GM21367 (cell line): ENCODE measurements around the gene NACC2.

ENCODE experiments used
- ATAC-seq: cut with Tn5 transposase; IDR thresholded peaks from one replicate; pipeline ENCODE4 v1.9.1; 2021; ENCODE audit not compliant: unreplicated experiment

Gene NACC2, protein sequence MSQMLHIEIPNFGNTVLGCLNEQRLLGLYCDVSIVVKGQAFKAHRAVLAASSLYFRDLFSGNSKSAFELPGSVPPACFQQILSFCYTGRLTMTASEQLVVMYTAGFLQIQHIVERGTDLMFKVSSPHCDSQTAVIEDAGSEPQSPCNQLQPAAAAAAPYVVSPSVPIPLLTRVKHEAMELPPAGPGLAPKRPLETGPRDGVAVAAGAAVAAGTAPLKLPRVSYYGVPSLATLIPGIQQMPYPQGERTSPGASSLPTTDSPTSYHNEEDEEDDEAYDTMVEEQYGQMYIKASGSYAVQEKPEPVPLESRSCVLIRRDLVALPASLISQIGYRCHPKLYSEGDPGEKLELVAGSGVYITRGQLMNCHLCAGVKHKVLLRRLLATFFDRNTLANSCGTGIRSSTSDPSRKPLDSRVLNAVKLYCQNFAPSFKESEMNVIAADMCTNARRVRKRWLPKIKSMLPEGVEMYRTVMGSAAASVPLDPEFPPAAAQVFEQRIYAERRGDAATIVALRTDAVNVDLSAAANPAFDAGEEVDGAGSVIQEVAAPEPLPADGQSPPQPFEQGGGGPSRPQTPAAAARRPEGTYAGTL

DNA sequence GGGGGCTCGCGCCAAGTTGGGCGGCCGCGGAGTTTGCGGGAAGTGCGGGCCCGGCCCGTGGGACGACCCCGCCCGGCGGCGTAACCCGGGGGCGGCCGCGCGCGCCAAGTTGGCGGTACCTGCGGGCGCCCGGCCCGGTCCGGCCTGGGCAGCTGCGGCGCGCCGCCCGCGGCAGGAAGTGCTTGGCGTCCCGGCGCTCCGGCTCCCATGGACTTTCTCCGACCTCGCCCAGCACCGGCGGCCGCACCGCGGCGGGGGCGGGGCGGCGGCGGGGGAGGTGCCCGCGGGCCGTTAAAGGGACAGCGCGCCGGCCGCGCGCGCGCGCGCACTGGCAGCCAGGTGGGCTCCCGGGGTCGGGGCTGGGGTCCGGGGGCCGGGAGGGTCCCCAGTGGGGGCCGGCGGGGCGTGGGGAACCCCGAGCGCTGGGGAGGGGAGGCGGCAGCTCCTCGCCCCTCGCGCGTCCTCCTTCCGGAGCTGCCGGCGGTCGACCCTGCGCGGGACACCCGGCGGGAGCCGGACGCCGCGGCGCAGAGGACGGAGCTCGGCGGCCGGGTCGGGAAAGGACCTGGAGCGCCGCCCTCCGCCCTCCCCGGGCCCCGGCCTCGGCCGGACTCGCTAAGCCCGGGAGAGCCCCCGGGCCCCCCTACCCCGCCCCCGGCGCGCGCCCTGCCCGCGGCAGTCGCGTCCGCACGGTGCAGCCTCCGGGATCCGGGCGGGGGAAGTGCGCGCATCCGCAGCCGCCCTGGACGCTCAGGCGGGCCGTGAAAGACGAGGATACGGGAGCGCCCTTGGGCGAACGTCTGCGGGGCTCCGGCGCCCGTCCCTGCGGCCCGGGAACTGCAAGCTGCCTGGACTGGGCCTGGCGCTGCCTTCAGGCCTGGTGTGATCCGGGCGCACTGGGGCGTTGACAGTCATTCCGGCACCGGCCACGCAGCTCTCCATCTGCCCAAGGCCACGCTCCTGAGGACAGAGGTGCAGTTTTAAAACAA lies at the start of gene NACC2:
Gene NACC2, minus strand, starts transcription at position 220 of the 989 bp plus-strand sequence. CDS start 44,768 bp downstream, outside the sequence.
- no peak for ATAC-seq

DNA sequence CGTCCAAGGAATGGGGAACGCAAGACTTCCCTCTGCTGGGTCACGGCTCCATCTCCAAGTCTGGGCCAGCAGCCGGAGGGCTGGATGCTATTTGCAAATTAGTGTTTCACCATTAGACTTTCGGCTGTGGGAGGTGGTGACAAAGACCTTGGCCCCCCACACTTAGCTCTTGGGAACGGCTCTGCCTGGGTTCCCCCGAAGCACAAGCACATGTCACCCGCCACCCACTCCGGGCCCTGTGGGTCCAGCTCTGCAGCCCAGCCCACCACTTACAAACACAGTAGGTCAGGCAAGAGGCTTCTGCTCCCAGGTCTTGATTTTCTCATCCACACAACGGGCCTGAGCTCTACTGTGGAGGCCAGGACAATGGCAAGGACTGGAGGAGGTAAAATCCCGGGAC lies 49.4 kb upstream of the NACC2 start:
- no peak for ATAC-seq

DNA sequence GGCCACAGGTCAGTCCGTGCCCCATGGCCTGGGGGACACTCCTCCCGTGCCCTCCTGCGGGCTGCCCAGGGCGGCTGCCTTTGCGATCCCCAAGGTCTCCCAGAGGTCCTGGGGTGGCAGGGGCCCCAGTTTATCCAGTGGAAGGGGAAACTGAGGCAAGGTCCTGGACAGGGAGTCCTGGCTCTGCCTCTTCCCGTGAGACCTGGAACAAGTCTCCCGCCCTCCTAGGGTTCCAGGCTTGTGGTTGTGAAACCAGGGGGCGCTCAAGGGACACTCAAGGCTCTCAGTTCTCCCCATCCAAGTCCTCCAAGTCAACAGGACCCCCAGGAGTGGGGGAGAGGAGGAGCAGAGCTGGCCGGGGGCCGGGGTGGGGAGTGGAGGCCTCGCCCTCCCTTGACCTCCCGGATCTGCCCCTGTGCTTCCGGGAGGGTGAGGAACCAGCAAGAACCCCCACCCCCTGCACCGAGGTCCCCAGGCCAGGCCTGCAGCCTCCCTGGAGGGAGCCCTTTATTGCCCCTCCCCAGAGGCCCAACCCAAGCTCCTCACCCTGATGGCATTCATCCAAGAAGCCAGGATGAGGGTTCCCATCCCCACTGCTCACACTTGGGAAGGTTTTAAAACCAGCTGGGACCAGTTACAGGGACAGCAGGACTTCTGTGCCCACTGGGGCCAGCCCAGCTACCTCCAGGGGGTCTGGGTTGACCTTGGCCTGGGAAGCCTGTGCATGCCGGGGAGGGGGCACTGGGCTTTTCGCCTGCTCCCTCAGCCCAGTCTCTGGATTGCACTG lies 48.3 kb upstream of the NACC2 start:
- ATAC-seq: no peak

DNA sequence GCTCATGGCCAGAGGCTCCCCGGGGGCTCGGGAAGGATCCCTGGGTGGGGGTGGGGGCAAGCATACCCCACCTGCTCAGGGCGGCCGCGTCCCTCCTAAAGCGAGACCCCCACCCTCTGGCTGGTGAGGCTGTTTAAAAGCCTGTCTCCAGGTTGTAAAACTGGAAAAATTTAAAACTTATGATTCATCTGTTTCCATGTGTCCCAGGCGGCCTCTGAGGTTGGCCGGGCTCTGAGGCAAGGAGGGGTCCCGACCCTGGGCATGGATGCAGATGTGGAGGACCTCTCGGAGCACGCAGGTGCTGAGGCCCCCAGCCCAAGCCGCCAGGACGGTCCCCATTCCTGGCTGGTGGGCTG lies 47.7 kb upstream of the NACC2 start:
- ATAC-seq: no peak

DNA sequence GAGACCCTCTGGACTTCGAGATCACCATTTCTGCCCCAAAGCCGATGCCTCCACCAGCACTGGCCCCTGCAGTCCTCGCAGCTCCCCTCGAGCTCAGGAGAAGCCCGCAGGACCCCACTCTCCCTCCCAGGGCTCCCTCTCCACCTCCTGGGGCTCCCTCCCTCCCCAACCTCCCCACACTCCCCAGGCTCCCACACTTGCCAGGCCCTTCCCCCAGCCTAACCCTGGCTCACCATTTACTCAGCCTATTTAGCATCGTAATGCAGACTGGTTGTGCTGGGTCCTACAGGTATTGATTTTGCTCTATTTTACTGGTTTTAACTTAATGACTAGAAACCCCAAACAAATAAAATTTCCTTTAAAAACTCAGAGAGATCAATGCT lies 47.3 kb upstream of the NACC2 start:
- no peak for ATAC-seq

DNA sequence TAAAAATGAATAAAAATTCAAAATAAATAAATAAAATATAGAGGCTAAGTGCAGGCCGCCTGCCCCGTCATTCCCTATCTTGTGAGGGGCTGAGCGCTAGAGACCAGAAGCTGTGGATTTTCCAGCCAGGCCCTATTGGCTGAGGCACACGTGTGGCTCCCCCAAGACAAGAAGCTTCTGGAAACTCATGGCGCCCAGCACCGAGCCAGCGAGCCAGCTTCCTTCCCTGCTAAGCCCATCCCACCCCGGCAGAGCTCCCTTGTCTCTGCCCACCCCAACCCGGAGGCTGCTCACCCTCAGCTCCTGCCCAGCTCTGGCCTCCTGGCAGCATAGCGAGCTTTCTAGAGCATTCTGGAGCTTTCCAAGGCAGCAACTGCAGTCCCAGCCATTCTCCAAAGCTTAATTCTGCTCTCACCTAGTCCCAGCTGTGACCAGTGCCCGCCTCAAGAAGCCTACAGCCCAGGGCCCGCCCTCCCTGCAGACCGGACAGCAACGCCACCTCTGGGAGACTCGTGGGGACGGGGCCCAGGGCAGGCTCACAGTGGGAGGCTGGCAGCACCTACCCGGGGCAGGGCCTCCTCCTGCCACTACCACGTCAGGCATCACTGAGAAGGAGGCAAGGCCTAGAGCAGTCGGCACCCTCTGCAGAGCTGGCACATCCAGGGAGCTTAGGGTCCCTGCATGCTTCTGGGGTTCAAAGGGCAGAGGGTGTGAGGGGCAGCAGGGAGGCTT lies 46.8 kb upstream of the NACC2 start:
- no peak for ATAC-seq

DNA sequence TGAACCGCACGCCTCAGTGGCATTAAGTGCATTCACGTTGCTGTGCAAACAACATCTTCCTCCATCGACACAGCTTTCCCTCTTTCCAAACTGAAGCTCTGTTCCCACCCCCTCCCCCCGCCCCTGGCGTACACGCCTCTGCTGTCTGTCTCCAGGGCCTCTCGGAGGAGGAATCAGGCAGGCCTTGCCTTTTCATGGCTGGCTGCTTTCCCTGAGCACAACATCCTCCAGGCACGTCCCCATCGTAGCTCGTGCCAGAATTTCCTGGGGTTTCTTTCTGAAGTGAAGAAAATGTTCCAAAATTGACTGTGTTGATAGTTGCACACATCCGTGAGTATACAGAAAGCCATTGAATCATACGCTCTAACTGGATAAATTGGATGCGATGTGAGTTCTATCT lies 45.9 kb upstream of the NACC2 start:
- ATAC-seq: no peak

DNA sequence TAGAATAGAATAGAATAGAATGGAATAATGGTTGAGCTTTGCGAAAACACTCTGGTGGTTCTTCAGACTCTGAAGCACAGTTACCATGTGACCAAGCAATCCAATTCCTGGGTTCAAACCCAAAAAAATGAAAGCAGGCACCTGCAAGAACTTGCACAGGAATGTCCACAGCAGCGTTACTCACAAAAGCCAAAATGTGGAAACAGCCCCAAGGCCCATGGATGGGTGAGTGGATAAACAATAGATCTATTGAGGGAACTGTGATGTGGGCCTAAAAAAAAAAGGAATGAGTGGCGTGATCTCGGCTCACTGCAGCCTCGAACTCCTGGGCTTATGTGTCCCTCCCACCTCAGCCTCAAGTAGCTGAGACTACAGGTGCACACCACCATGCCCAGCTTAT lies 45.0 kb upstream of the NACC2 start:
- no peak for ATAC-seq

DNA sequence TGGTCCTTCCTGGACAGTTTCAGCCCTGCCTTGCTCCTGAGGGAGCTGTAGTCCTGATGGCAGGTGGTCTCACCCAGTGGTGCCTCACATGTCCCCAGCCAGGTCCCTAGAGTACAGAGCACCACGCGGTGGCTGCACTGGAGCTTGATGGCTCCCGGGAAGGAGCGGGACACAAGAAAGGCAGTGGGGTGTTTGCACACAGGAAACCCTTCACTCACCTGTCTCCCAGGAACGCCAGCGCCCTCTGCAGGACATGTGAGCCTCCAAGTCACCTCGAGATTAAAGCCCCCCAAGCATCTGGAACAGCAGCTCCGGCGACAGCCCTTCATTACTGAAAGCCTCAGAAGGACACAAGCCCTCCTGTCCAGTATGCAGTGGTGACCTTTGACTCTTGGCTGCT lies 43.5 kb upstream of the NACC2 start:
- no peak for ATAC-seq

DNA sequence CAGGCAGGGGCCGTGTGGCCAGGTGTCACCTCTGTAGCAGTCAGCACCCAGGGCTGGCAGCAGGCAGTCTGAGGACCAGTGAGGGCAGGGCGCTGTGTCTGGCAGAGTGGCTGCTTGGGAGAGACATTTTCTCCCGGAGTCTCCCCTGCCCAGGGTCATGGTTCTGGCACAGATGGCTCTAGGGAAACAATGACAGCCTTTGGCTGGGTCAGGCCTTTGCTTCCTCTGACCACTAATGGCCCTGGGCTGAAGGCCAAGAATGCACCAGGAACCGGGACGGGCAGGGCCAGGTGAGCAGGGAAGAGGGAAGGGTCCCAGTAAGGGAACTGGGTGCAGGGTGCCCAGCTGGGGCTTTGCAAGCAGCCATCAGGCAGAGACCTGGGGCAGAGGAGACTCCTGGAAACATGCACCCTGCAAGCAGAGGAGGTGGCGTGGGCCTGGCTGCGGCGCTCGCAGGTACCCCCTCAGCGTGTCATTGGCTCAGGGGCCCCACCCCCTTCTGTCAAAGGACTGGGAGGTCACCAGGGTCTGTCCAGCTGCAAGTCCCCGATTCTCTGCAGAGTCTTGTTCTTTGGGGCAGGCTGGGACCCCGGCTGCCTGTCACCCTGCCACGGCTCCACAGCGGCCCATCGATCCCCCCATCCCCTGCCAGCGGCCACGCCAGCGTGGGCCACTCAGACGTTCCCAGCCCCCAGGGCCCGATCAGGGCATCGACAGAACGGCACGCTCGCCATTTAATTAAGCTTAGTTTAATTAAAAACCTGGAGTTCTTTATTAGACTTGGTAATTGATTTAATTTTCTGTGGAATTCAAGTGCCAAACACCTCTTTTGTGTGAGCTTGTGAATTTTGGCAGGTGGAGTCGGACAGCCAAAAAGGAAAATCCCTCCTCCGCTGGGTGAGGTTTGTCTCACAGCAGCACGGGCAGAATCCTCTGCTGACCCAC lies 42.5 kb upstream of the NACC2 start:
- no peak for ATAC-seq

DNA sequence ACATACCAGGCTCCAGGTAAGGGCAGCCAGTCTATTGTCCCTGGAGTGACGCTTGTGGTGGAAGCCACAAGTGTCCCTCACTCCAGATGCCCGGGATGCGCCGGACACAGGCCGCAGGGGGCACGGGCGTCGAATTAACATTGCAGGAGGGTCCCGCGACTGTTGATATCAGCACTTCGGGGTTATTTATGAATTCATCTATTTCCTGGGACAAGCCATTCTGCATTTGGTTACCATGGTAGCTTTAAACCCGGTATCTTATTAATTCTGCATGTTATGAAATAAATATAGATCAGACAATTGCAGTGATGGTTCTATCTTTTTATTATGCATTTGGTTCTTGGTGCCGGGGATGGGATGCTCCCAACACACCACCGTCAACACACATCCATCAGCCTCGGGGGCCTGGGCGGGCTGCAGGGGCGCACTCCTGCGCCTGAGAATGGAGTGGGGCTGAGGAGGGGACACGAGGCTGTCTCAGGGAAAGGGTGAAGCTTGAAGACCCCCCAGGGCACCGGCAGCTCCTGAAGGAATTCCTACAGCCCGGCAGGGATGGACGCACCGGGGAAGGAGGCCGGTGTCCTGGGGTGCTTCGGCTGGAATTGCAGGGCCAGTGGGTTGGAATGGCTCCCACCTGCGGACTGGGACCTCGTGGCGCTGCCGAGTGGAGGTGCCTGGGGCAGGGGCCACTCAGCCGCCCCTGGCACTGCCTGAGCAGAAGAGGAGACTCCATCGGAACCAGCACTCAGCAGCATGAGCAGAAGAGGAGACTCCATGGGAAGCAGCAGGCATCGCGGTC lies 41.2 kb upstream of the NACC2 start:
- ATAC-seq: no peak

DNA sequence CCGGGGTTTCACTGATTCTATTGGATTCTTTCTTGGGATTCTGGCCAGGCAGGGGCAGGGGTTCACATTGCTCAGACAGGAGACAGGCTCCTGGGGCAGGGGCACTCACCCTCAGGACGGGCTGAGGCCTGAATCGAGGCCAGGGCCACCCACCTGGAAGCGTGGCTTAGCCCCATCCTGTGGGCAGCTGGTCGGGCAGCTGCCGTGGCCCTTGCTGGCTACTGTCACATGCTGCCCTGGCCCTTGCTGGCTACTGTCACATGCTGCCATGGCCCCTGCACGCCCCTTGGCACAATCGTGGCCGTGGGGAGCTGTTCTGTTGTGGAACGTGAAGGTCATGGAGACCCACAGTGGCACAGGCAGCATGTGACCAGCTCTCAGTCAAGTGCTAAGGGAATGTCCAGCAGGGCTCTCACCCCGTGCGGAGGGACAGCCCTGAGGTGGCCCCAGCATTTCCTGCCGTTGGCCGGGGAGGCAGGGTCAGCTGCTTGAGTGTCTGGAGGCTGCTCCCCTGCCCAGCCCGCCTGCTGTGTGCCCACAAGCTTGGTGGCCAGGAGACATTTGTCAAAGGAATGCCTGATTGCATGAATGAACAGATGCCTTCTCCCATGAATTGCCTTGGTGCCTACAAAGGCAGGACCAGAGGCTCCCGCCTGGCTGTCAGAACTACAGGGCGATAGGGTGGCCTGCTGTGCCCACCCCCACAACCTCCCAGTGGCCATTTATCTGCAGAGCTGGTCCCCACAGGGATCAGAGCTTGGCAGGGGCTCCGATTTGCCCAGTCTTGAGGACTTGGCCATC lies 40.4 kb upstream of the NACC2 start:
- no peak for ATAC-seq

DNA sequence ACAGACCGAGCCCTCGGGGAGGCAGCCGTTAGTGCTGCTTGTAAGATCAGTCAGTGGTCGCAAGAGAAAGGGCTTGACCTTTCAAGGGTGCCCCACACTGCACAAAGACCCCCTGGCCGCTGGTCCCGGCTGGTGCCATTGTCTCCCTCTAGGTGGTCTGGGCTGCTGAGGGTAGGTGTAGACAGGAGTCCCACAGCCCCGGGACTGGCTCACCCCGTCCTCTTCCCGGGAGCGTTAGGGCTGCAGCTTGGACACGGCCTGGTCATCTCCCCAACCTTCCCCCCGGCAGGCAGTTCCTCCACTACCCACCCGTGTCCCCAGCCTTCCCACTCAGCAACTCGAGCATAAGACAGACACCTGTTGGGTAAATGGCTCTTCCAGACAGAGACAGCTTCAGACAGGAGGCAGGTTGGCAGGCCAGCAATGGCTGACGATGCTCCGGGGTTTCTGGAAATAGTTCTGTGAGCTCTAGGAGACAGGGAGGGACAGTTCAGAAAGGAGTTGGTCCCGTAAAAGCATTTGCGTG lies 38.9 kb upstream of the NACC2 start:
- ATAC-seq: no peak

DNA sequence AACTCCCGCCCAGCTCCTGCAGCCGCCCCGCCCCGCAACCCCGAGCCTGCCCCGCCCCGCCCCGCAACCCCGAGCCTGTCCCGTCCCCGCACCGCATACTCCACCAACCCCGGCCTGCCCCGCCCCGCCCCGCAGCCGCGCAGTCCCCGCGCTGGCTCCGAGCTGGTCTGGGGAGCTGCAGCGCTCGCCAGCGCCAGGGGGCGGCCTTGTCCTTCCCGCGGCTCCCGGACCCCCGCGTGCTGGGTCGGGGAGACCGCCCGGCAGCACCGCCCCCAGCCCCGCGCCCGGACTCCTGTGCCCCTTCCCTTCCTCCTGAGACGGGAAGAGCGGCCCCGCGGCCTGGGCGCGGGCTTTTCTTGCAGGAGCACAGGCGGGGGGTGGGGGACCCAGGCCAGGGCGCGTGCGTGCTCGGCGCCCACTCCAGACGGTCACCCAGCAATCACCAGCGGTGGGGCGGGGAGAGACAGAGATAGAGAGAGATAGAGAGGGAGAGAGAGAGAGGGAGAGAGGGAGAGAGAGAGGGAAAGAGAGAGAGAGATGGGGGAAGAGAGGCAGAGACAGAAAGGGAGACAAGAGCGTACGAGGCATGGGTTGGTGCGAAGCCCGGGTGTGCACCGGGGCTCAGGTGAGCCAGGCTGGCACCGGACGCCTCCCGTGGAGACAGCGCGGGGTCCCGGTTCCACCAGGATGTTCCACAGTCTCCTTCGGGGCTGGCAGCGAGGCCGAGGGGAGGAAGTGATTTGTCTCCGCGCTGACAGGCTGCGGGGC lies 38.3 kb upstream of the NACC2 start:
- no peak for ATAC-seq

DNA sequence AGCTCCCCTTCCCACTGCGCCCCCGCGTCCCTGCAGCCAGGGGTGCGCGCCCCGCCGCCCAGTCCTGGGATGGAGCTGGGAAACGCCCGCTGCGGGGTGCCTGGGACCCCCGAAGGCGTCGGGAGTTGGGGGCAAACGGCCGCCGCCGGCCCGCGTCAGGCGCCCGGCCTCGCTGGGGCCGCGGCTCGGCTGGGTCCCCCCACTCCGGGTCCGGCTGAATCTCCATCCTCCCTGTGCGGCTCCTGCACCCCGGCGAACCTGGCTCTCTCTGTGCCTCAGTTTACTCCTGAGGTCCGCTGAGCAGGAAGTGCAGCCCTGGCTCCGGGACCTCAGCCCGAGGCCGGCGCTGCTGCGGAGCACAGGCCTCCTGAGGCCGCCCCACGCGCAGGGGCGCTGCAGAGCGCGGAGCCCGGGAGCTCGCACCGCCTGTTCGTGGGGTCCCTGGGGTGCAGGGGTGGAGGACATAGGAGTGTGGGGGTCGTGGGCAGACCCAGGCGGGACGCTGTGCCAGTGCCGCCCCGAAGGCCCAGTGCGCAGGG lies 37.5 kb upstream of the NACC2 start:
- ATAC-seq: no peak
